Left lung (tissue), 14 donors: ENCODE results near the gene CCL3. TPM values are rescaled to one million over a fixed set of nuclear protein-coding genes. Genes with fewer than 3 reads are reported as not detected.

ENCODE experiments used
- ATAC-seq: fragments of 200-7000 bp; cut with Tn5 transposase; one replicate; pipeline ENCODE4 v1.9.1; 2020; ENCODE audit warnings: moderate library complexity
- DNase-seq, 4 donors: peaks; one replicate each; pipeline ENCODE4 v3.0.0-alpha.2; 2013 to 2020
- H3K27ac ChIP-seq, 2 donors: fragments of 200-600 bp; sonication (generic) in 1 of 2; one replicate each; pipeline versions ENCODE4 v1.5.0 to v1.8.0; 2020 to 2021
- H3K27me3 ChIP-seq, 2 donors: fragments of 200-600 bp; sonication (generic) in 1 of 2; one replicate each; pipeline versions ENCODE4 v1.5.0 to v1.8.0; 2020 to 2021
- H3K36me3 ChIP-seq, 2 donors: fragments of 200-600 bp; sonication (generic) in 1 of 2; one replicate each; pipeline versions ENCODE4 v1.5.0 to v1.8.0; 2020 to 2021
- H3K4me1 ChIP-seq, 2 donors: fragments of 200-600 bp; one replicate each; pipeline ENCODE4 v1.8.0; 2021
- H3K4me3 ChIP-seq, 2 donors: fragments of 200-600 bp; sonication (generic) in 1 of 2; one replicate each; pipeline versions ENCODE4 v1.5.0 to v1.8.0; 2020 to 2021; ENCODE audit warnings: mild to moderate bottlenecking in 1 of 2
- H3K9me3 ChIP-seq, 2 donors: fragments of 200-600 bp; sonication (generic) in 1 of 2; one replicate each; pipeline versions ENCODE4 v1.5.0 to v1.8.0; 2020 to 2021
- intact Hi-C, 2 donors: fragments of 100-400 bp; cut with DNase I; formaldehyde crosslinking; loops; one replicate each; pipeline versions ENCODE4 v1.11.2 to v1.14.2; 2022
- long read RNA-seq, 12 donors: library from polyadenylated mRNA in 2 of 12; unstranded in 2 of 12; transcript quantifications; one replicate each; pipeline ENCODE4 v2.0.0 and lab custom pipeline, GENCODE V29; 2019 to 2026
- polyA plus RNA-seq, 6 donors: library from polyadenylated mRNA; unstranded; fragments of 120-200 nt; gene quantifications; one replicate each; pipeline ENCODE4 v1.2.1, GENCODE V29; 2013; ENCODE audit not compliant: insufficient read length in 6 of 6
- total RNA-seq, 2 donors: library from RNA; stranded (reverse); fragmentation: NEBNext Ultra II Directional; extraction: Animal tissue kit (Norgen Biotek cat#: 25700); gene quantifications; one replicate each; pipeline ENCODE4 v1.2.1, GENCODE V29; 2021
- TF ChIP-seq, protein P1 (sequence below), 2 donors: fragments of 200-600 bp; sonication (generic) in 1 of 2; IDR thresholded peaks; one replicate each; pipeline versions ENCODE4 v1.5.0 to v1.8.0; 2021; ENCODE audit warnings: antibody characterized with exemption in 2 of 2
- donor health status: DM: no; HTN: yes; CAD: no.
- donor health status: DM: no; HTN: no; CAD: no.

CCL3 gene
- total RNA-seq (10 to 100 TPM in 1 of 2 donors, 1 to 10 TPM in 1; 3.2 to 40.9 TPM), polyA plus RNA-seq (10 to 100 TPM in 3 of 6 donors, 1 to 10 TPM in 3; 2.0 to 18.6 (median 10.2) TPM)
- long read RNA-seq, donor 1, partial matches to known transcripts: 0 of 3 reads
- long read RNA-seq, donor 1, other reads (novel, unspliced or antisense): 0 of 3 reads
- long read RNA-seq, donor 2, partial matches to known transcripts: 0 of 3 reads
- long read RNA-seq, donor 2, other reads (novel, unspliced or antisense): 0 of 3 reads
- long read RNA-seq, donor 3, transcript CCL3-204 (3 exons, 778 nt): major isoform, 5 of 5 reads
- long read RNA-seq, donor 3, partial matches to known transcripts: 0 of 5 reads
- long read RNA-seq, donor 3, other reads (novel, unspliced or antisense): 0 of 5 reads
- long read RNA-seq, donor 4, partial matches to known transcripts: 0 of 3 reads
- long read RNA-seq, donor 4, other reads (novel, unspliced or antisense): 0 of 3 reads
- long read RNA-seq, donor 5, transcript CCL3-204 (3 exons, 778 nt): major isoform, 8 of 8 reads
- long read RNA-seq, donor 5, partial matches to known transcripts: 0 of 8 reads
- long read RNA-seq, donor 5, other reads (novel, unspliced or antisense): 0 of 8 reads
- long read RNA-seq, donor 6, transcript CCL3-204 (3 exons, 778 nt): major isoform, 8 of 9 reads
- long read RNA-seq, donor 6, partial matches to known transcripts: 0 of 9 reads
- long read RNA-seq, donor 6, other reads (novel, unspliced or antisense): 0 of 9 reads
- long read RNA-seq, donor 7, partial matches to known transcripts: 0 of 1 reads
- long read RNA-seq, donor 7, other reads (novel, unspliced or antisense): 0 of 1 reads
- long read RNA-seq, donor 8, partial matches to known transcripts: 0 of 4 reads
- long read RNA-seq, donor 8, other reads (novel, unspliced or antisense): 0 of 4 reads
- long read RNA-seq, donor 9: 0 reads
- long read RNA-seq, donor 10, transcript CCL3-204 (3 exons, 778 nt): major isoform, 49 of 53 reads
- long read RNA-seq, donor 10, partial matches to known transcripts: 0 of 53 reads
- long read RNA-seq, donor 10, other reads (novel, unspliced or antisense): 2 of 53 reads
- long read RNA-seq, donor 11: 0 reads
- long read RNA-seq, donor 12, partial matches to known transcripts: 0 of 2 reads
- long read RNA-seq, donor 12, other reads (novel, unspliced or antisense): 0 of 2 reads

- ATAC-seq: peak; percentile 50
- peak in 2 of 4 donors; percentile 10 to 41 for DNase-seq
- intact Hi-C loops: no loop called here
Measured at GRCh38 chr17:36089888-36090836, at the start of gene CCL3. Gene CCL3 (minus strand): TSS chr17:36090143. CDS start chr17:36090058, 85 bp downstream.

DNA sequence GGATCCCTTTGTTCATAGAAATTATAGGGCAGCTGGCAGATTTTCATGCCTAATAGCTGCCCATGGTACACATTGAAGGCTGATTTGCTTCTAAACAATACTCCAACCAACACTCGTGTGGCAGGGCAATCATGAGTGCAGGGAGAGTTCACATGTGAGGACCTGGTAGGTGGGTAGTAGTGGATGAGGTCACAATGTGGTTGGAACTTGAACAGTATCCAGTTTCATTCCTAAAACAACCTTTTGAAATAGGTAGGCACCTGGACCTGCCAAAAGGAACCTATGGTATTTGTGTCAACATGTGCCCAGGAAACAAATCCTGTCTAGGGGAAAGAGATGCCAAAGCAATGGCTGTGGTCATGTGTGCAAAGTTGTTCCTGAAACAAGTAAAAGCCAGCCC lies 46.5 kb upstream of the CCL3 start:
- TF ChIP-seq, protein P1, sequence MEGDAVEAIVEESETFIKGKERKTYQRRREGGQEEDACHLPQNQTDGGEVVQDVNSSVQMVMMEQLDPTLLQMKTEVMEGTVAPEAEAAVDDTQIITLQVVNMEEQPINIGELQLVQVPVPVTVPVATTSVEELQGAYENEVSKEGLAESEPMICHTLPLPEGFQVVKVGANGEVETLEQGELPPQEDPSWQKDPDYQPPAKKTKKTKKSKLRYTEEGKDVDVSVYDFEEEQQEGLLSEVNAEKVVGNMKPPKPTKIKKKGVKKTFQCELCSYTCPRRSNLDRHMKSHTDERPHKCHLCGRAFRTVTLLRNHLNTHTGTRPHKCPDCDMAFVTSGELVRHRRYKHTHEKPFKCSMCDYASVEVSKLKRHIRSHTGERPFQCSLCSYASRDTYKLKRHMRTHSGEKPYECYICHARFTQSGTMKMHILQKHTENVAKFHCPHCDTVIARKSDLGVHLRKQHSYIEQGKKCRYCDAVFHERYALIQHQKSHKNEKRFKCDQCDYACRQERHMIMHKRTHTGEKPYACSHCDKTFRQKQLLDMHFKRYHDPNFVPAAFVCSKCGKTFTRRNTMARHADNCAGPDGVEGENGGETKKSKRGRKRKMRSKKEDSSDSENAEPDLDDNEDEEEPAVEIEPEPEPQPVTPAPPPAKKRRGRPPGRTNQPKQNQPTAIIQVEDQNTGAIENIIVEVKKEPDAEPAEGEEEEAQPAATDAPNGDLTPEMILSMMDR (IDR thresholded peaks at IDR 0.05): no peak
- intact Hi-C loops: no loop called here
- Histone ChIP-seq H3K9me3 (no peaks in the 10 kb centered on the region), H3K36me3 (no peaks in the 10 kb centered on the region), H3K4me1 (peaks cover 0 to 3% of the 10 kb centered on the region in 2 donors), H3K27ac (no peak overlapping the region), H3K4me3 (no peak overlapping the region), H3K27me3 (no peaks in the 10 kb centered on the region)
- no peak for DNase-seq
- ATAC-seq: peak; percentile 41

More at GRCh38 chr17:36089888-36090836, at the start of gene CCL3:
- no peaks in the 10 kb centered on the region for H3K9me3 ChIP-seq
- TF ChIP-seq, protein P1 (IDR thresholded peaks at IDR 0.05): no peak
- H3K36me3 ChIP-seq: no peaks in the 10 kb centered on the region
- no peaks in the 10 kb centered on the region for H3K27me3 ChIP-seq
- peaks cover 3 to 51% of the 10 kb centered on the region in 2 donors for H3K4me1 ChIP-seq
- H3K27ac ChIP-seq: peak within 1 kb of the TSS in 1 of 2 donors; percentile 59
- peak within 1 kb of the TSS in 1 of 2 donors; percentile 28 for H3K4me3 ChIP-seq

- Histone ChIP-seq H3K9me3 (no peaks in the 10 kb centered on the region), H3K27ac (no peak overlapping the region), H3K4me3 (no peak overlapping the region), H3K36me3 (no peaks in the 10 kb centered on the region), H3K27me3 (no peaks in the 10 kb centered on the region), H3K4me1 (peaks cover 0 to 6% of the 10 kb centered on the region in 2 donors)
- DNase-seq: no peak
- no peak for ATAC-seq
- intact Hi-C loops: no loop called here
- TF ChIP-seq, protein P1 (IDR thresholded peaks at IDR 0.05): no peak
Measured at GRCh38 chr17:36136036-36136435, 46.1 kb upstream of the CCL3 start.

DNA sequence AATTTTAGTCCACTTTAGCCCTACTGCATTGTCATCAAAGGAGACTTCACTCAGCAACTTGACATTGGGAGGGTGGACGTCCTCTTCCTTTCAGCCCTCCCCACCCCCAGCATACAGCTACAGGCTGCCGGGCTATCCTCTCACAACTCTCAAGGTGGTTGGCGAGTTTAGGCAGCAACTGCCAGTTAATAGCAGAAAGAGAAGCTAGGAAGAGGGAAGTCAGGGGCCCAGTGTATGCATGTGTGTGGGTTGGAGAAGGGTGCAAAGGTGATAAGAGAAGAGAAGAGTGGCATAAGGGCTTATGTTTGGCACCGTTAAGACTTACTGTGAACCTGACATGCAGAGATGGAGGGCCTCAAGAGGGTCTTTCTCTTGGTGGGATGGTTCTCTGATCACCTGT lies 45.5 kb upstream of the CCL3 start:
- Histone ChIP-seq H3K27me3 (no peaks in the 10 kb centered on the region), H3K36me3 (no peaks in the 10 kb centered on the region), H3K4me1 (peaks cover 0 to 11% of the 10 kb centered on the region in 2 donors), H3K27ac (no peak overlapping the region), H3K4me3 (no peak overlapping the region), H3K9me3 (no peaks in the 10 kb centered on the region)
- DNase-seq (no peak), ATAC-seq (no peak)
- TF ChIP-seq, protein P1 (IDR thresholded peaks at IDR 0.05): no peak
- intact Hi-C loops: no loop called here
